ENCODE results near the gene MAPT. TPM values are rescaled to one million over a fixed set of nuclear protein-coding genes. Genes with fewer than 3 reads are reported as not detected.

The MAPT gene
- polyA plus RNA-seq, 1 experiment: 0.16 TPM

GRCh38 chr17:45995627-45996270 is 101.4 kb downstream of the MAPT start:
- ChIA-PET CTCF (interaction anchor here (1.7 kb wide), 1 partner anchor 9 kb away, joined by 3 read pairs; no protein-coding TSS in a partner anchor), POLR2A (no interaction called here)
- Histone ChIP-seq H3K4me3 (ENCODE audit: low read depth, low read length) (no peak overlapping the region), H3K36me3 (ENCODE audit: control insufficient read depth, insufficient read depth, low read length) (no peaks in the 10 kb centered on the region), H3K27me3 (ENCODE audit: control insufficient read depth, insufficient read depth, low read length) (no peaks in the 10 kb centered on the region)
- no peak for DNase-seq (ENCODE audit: low read depth)
- TF ChIP-seq CTCF (IDR thresholded peaks at IDR 0.05; ENCODE audit: insufficient read depth, low read depth, low read length): no peak

- CTCF ChIA-PET: interaction anchor here (1.7 kb wide), 1 partner anchor 9 kb away, joined by 3 read pairs; no protein-coding TSS in a partner anchor
- Histone ChIP-seq H3K36me3 (ENCODE audit: control insufficient read depth, insufficient read depth, low read length) (no peaks in the 10 kb centered on the region), H3K27me3 (ENCODE audit: control insufficient read depth, insufficient read depth, low read length) (no peaks in the 10 kb centered on the region), H3K4me3 (ENCODE audit: low read depth, low read length) (no peak overlapping the region)
- no peak for DNase-seq (ENCODE audit: low read depth)
- TF ChIP-seq CTCF (IDR thresholded peaks at IDR 0.05; ENCODE audit: insufficient read depth, low read depth, low read length): no peak
- POLR2A ChIA-PET: no interaction called here
Observed at GRCh38 chr17:45996282-45996937, 102.1 kb downstream of the MAPT start.

GRCh38 chr17:45997166-45997565 is 102.8 kb downstream of the MAPT start:
- no peak for DNase-seq (ENCODE audit: low read depth)
- TF ChIP-seq CTCF (IDR thresholded peaks at IDR 0.05; ENCODE audit: insufficient read depth, low read depth, low read length): no peak

GRCh38 chr17:45997624-45998023 is 103.3 kb downstream of the MAPT start:
- TF ChIP-seq CTCF (IDR thresholded peaks at IDR 0.05; ENCODE audit: insufficient read depth, low read depth, low read length): no peak
- no peaks in the 10 kb centered on the region for H3K27me3 ChIP-seq (ENCODE audit: control insufficient read depth, insufficient read depth, low read length)
- no peaks in the 10 kb centered on the region for H3K36me3 ChIP-seq (ENCODE audit: control insufficient read depth, insufficient read depth, low read length)
- no peak overlapping the region for H3K4me3 ChIP-seq (ENCODE audit: low read depth, low read length)
- peak; percentile 19 for DNase-seq (ENCODE audit: low read depth)
- ChIA-PET CTCF (interaction anchor here (0.7 to 1.6 kb wide), 4 partner anchors 8 to 280 kb away, joined by 3 to 4 read pairs (median 3); no protein-coding TSS in a partner anchor), POLR2A (no interaction called here)

More at GRCh38 chr17:45997166-45997565, 102.8 kb downstream of the MAPT start:
- Histone ChIP-seq H3K36me3 (ENCODE audit: control insufficient read depth, insufficient read depth, low read length) (no peaks in the 10 kb centered on the region), H3K4me3 (ENCODE audit: low read depth, low read length) (no peak overlapping the region), H3K27me3 (ENCODE audit: control insufficient read depth, insufficient read depth, low read length) (no peaks in the 10 kb centered on the region)
- ChIA-PET CTCF (interaction anchor here (0.7 to 1.6 kb wide), 3 partner anchors 8 to 280 kb away, joined by 3 to 4 read pairs (median 3); no protein-coding TSS in a partner anchor), POLR2A (no interaction called here)
